ENCODE results near the gene SRPRB.

The SRPRB gene

GRCh38 chr3:133837487-133838295 lies 32.1 kb downstream of the SRPRB start:
- TF ChIP-seq SPI1 (IDR thresholded peaks at IDR 0.05; ENCODE audit: low read depth, low read length) (no peak), TAF1 (IDR thresholded peaks at IDR 0.05; ENCODE audit: low read depth, low read length) (no peak), POU2F2 (IDR thresholded peaks at IDR 0.05; ENCODE audit: low read depth, low read length) (no peak), PAX5 (IDR thresholded peaks at IDR 0.05; ENCODE audit: insufficient read depth, low read length, severe bottlenecking) (no peak), POLR2AphosphoS5 (IDR thresholded peaks at IDR 0.05; ENCODE audit: low read depth, low read length) (no peak), POLR2A (IDR thresholded peaks at IDR 0.05; ENCODE audit: low read depth, low read length) (no peak)
- no peak for FAIRE-seq
- DNase-seq (ENCODE audit: insufficient read length, low spot score), result no peak

- no peak for TF ChIP-seq PAX5 (IDR thresholded peaks at IDR 0.05; ENCODE audit: insufficient read depth, low read length, severe bottlenecking)
- no peak for TF ChIP-seq POLR2AphosphoS5 (IDR thresholded peaks at IDR 0.05; ENCODE audit: low read depth, low read length)
- no peak for TF ChIP-seq TAF1 (IDR thresholded peaks at IDR 0.05; ENCODE audit: low read depth, low read length)
- TF ChIP-seq POLR2A (IDR thresholded peaks at IDR 0.05; ENCODE audit: low read depth, low read length), result no peak
- no peak for TF ChIP-seq SPI1 (IDR thresholded peaks at IDR 0.05; ENCODE audit: low read depth, low read length)
- TF ChIP-seq POU2F2 (IDR thresholded peaks at IDR 0.05; ENCODE audit: low read depth, low read length), result no peak
- FAIRE-seq, result no peak
Observed at GRCh38 chr3:133838296-133838789, 32.7 kb downstream of the SRPRB start.

GRCh38 chr3:133838916-133839800 lies 33.5 kb downstream of the SRPRB start:
- TF ChIP-seq POLR2AphosphoS5 (IDR thresholded peaks at IDR 0.05; ENCODE audit: low read depth, low read length), result no peak
- no peak for TF ChIP-seq PAX5 (IDR thresholded peaks at IDR 0.05; ENCODE audit: insufficient read depth, low read length, severe bottlenecking)
- no peak for TF ChIP-seq SPI1 (IDR thresholded peaks at IDR 0.05; ENCODE audit: low read depth, low read length)
- TF ChIP-seq TAF1 (IDR thresholded peaks at IDR 0.05; ENCODE audit: low read depth, low read length), result no peak
- no peak for TF ChIP-seq POLR2A (IDR thresholded peaks at IDR 0.05; ENCODE audit: low read depth, low read length)
- TF ChIP-seq POU2F2 (IDR thresholded peaks at IDR 0.05; ENCODE audit: low read depth, low read length), result no peak
- FAIRE-seq (no peak), DNase-seq (ENCODE audit: insufficient read length, low spot score) (no peak)

More at GRCh38 chr3:133838296-133838789, 32.7 kb downstream of the SRPRB start:
- no peak for DNase-seq (ENCODE audit: insufficient read length, low spot score)

DNA sequence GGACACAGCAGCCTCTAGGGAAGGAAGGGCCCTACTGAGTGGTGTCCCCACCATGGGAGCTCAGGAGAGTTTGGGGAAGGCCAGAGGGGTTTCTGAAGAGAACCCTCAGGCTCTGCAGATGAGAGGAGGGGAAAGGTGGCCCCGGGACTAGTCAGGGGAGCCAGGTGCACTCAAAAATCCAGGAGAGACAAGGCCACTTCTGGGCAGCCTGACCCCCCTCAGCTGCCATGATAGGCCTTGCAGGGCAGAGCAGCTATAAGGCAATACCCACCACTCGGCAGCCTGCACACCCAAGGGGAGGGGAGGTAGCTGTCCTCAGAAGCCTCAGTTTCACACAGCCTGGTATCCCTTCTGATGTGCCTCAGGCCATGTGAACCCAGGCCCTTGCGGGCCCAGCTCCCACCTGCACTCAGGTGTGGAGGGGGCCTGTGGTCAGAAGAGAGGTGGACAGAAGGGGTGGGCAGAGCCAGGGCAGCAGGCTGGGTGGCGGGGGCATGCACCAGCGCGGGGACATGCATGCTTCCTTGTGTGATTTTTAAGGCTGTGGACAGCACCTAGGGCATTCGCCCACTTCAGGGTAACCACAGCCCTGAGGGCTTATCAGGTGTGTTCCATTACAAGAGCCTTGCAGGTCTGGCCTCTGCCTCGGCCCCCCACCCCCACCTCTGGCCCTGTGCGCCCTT lies 34.6 kb downstream of the SRPRB start:
- TF ChIP-seq SPI1 (IDR thresholded peaks at IDR 0.05; ENCODE audit: low read depth, low read length), result no peak
- no peak for DNase-seq (ENCODE audit: insufficient read length, low spot score)

DNA sequence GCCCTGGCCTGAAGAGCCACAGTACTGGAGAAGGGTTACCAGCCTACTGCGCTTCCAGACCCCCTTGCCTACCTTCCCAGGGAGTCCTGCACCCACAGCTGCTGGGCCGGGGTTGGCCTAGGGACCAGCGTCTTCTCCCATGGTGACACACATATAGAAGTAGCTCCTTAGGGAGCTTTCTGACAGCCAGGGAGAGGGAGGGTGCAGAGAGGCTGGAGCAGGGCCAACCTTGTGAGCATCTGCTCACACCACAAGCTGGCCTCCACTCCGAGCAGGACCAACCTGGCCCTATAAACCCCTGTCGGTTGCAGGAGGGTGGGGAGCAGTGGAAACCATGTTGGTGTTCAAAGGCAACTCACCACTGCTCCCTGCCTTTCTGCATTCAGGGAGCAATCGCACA lies 35.2 kb downstream of the SRPRB start:
- no peak for FAIRE-seq
- TF ChIP-seq POLR2A (IDR thresholded peaks at IDR 0.05; ENCODE audit: low read depth, low read length) (no peak), POU2F2 (IDR thresholded peaks at IDR 0.05; ENCODE audit: low read depth, low read length) (no peak), TAF1 (IDR thresholded peaks at IDR 0.05; ENCODE audit: low read depth, low read length) (no peak), PAX5 (IDR thresholded peaks at IDR 0.05; ENCODE audit: insufficient read depth, low read length, severe bottlenecking) (no peak), POLR2AphosphoS5 (IDR thresholded peaks at IDR 0.05; ENCODE audit: low read depth, low read length) (no peak), SPI1 (IDR thresholded peaks at IDR 0.05; ENCODE audit: low read depth, low read length) (no peak)
- DNase-seq (ENCODE audit: insufficient read length, low spot score), result no peak

More for the DNA sequence above, 34.6 kb downstream of the SRPRB start:
- FAIRE-seq, result no peak

- FAIRE-seq (no peak), DNase-seq (ENCODE audit: insufficient read length, low spot score) (no peak)
- TF ChIP-seq POLR2AphosphoS5 (IDR thresholded peaks at IDR 0.05; ENCODE audit: low read depth, low read length) (no peak), SPI1 (IDR thresholded peaks at IDR 0.05; ENCODE audit: low read depth, low read length) (no peak), POLR2A (IDR thresholded peaks at IDR 0.05; ENCODE audit: low read depth, low read length) (no peak), PAX5 (IDR thresholded peaks at IDR 0.05; ENCODE audit: insufficient read depth, low read length, severe bottlenecking) (no peak), POU2F2 (IDR thresholded peaks at IDR 0.05; ENCODE audit: low read depth, low read length) (no peak), TAF1 (IDR thresholded peaks at IDR 0.05; ENCODE audit: low read depth, low read length) (no peak)
Observed at GRCh38 chr3:133841196-133841595, 35.6 kb downstream of the SRPRB start.

GRCh38 chr3:133842158-133842557 lies 36.5 kb downstream of the SRPRB start:
- DNase-seq (ENCODE audit: insufficient read length, low spot score) (no peak), FAIRE-seq (no peak)
- TF ChIP-seq POLR2A (IDR thresholded peaks at IDR 0.05; ENCODE audit: low read depth, low read length) (no peak), SPI1 (IDR thresholded peaks at IDR 0.05; ENCODE audit: low read depth, low read length) (no peak), POLR2AphosphoS5 (IDR thresholded peaks at IDR 0.05; ENCODE audit: low read depth, low read length) (no peak), POU2F2 (IDR thresholded peaks at IDR 0.05; ENCODE audit: low read depth, low read length) (no peak), TAF1 (IDR thresholded peaks at IDR 0.05; ENCODE audit: low read depth, low read length) (no peak), PAX5 (IDR thresholded peaks at IDR 0.05; ENCODE audit: insufficient read depth, low read length, severe bottlenecking) (no peak)

GRCh38 chr3:133843634-133844033 lies 38.0 kb downstream of the SRPRB start:
- FAIRE-seq (no peak), DNase-seq (ENCODE audit: insufficient read length, low spot score) (no peak)
- no peak for TF ChIP-seq TAF1 (IDR thresholded peaks at IDR 0.05; ENCODE audit: low read depth, low read length)
- no peak for TF ChIP-seq POLR2AphosphoS5 (IDR thresholded peaks at IDR 0.05; ENCODE audit: low read depth, low read length)
- TF ChIP-seq POLR2A (IDR thresholded peaks at IDR 0.05; ENCODE audit: low read depth, low read length), result no peak
- no peak for TF ChIP-seq PAX5 (IDR thresholded peaks at IDR 0.05; ENCODE audit: insufficient read depth, low read length, severe bottlenecking)
- no peak for TF ChIP-seq POU2F2 (IDR thresholded peaks at IDR 0.05; ENCODE audit: low read depth, low read length)
- TF ChIP-seq SPI1 (IDR thresholded peaks at IDR 0.05; ENCODE audit: low read depth, low read length), result no peak

DNA sequence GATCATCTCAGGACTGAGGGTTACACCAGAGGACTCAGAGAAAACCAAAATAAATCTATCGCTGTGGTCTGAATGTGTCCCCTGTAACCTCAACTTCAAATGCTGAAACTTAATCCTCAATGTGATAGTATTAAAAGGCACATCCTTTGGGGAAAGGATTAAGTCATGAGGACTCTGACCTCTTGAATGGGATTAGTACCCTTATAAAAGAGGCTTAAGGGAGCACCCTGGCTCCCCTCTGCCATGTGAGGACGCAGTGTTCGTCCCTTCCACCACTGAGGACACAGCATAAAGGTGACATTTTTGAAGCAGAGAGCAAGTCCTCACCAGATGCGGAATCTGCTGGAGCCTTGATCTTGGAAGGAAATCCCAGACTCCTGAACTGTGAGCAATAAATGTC lies 39.5 kb downstream of the SRPRB start:
- DNase-seq (ENCODE audit: insufficient read length, low spot score), result no peak
- no peak for TF ChIP-seq TAF1 (IDR thresholded peaks at IDR 0.05; ENCODE audit: low read depth, low read length)
- TF ChIP-seq SPI1 (IDR thresholded peaks at IDR 0.05; ENCODE audit: low read depth, low read length), result no peak
- no peak for TF ChIP-seq POLR2AphosphoS5 (IDR thresholded peaks at IDR 0.05; ENCODE audit: low read depth, low read length)
- no peak for TF ChIP-seq POLR2A (IDR thresholded peaks at IDR 0.05; ENCODE audit: low read depth, low read length)
- TF ChIP-seq PAX5 (IDR thresholded peaks at IDR 0.05; ENCODE audit: insufficient read depth, low read length, severe bottlenecking), result no peak
- no peak for TF ChIP-seq POU2F2 (IDR thresholded peaks at IDR 0.05; ENCODE audit: low read depth, low read length)
- FAIRE-seq, result no peak

Data from GM12891 (cell line).